Astrocyte (in vitro differentiated cells and primary cell): Measurements from ENCODE around the gene SART3.

Experiments used
- CTCF ChIP-seq: IDR thresholded peaks from 2 replicates; pipeline ENCODE4 v1.5.1; 2011; ENCODE audit warnings: low read depth, mild to moderate bottlenecking, inconsistent platforms, low read length, moderate library complexity; ENCODE audit not compliant: insufficient read depth
- EZH2 ChIP-seq: IDR thresholded peaks from 2 replicates; pipeline ENCODE4 v1.6.1; 2012; ENCODE audit warnings: mild to moderate bottlenecking, low read length, inconsistent platforms; ENCODE audit not compliant: insufficient read depth

GRCh38 chr12:108571609-108572165 is 10.7 kb upstream of the SART3 start:
- TF ChIP-seq CTCF (no peak), EZH2 (no peak)
